Nucleus accumbens (tissue), 56 donors: ENCODE measurements around the gene SEPHS1.

Experiments used
- DNase-seq, 56 donors: peaks; one replicate each; lab custom pipeline; 2025; lab: John Stamatoyannopoulos, UW

Gene SEPHS1

GRCh38 chr10:13365831-13366230 lies 17.7 kb upstream of the SEPHS1 start:
- no peak for DNase-seq

DNA sequence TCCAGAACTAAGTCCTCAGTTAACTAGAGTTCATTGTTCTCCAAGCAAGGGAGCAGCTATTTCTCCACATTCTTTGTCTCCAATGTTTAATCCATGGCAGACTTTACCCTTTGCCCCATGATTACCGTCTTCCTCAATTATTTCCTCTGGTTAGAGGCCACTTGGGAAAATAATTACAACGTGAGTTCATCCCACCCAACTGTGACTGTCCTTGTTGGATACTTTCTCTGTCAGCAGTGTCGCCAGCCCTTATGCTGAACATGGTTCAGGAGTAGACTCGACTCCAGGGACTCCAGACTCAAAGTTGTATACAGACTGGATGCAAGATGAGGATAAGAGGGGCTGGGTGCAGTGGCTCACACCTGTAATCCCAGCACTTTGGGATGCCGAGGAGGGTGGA lies 17.1 kb upstream of the SEPHS1 start:
- no peak for DNase-seq

DNA sequence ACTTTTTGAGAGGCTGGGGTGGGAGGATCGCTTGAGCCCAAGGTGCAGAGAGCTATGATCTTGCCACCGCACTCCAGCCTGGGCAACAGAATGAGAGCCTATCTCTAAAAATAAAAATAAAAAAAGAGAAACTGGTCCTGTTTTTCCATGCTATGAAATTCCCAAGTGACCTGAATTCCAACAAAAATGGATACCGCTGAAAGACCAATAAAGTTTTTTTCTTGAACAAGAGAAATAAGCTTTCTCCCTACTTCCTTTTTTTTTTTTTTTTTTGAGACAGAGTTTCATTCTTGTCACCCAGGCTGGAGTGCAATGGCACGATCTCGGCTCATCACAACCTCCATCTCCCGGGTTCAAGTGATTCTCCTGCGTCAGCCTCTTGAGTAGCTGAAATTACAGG lies 12.5 kb upstream of the SEPHS1 start:
- no peak for DNase-seq

GRCh38 chr10:13356392-13356791 lies 8.3 kb upstream of the SEPHS1 start:
- DNase-seq, result no peak

DNA sequence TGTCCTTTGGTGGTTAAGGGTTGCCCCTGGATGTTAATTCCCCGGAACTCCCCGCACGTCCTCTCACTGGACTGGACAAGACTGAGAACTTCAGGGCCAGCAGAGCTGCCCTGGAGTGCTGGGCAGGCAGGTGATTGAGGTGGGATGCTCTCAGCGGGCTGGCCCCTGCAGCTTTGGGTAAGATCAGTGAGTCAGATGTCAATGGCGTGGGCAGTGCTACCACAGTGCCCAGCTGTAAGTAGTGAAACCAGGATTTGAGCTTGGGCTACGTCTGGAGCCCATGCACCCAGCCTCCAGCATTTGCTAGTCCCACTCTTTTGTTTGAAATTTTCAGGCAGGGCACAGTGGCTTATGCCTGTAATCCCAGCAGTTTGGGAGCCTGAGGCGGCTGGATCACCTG lies 6.7 kb upstream of the SEPHS1 start:
- DNase-seq, result no peak

DNA sequence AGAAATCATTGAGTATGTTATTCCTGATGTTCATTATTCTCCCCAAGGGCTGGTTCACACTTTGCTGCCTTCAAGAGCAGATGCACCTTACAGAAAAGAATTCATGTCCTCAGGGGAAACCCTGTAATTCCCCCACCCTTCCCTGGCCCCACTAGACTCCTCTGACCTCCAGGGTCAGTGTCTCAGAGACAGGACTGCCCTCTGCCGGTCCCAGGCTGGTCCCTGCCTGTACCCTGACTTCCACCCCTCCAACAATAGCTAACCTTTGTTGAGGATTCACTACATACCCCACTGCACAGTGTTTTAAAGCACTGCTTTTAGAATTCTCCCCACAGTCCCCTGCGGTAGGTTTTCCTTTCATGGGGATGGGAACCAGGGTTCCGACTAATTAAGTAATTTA lies 4.4 kb upstream of the SEPHS1 start:
- DNase-seq, result peak in 1 of 56 donors; percentile 11

GRCh38 chr10:13351340-13351915 lies 3.3 kb upstream of the SEPHS1 start:
- no peak for DNase-seq

- peak in 5 of 56 donors; percentile 3 to 18 (median 14) for DNase-seq
These were observed 1.6 kb upstream of the SEPHS1 start for GRCh38 chr10:13349463-13350274.

DNA sequence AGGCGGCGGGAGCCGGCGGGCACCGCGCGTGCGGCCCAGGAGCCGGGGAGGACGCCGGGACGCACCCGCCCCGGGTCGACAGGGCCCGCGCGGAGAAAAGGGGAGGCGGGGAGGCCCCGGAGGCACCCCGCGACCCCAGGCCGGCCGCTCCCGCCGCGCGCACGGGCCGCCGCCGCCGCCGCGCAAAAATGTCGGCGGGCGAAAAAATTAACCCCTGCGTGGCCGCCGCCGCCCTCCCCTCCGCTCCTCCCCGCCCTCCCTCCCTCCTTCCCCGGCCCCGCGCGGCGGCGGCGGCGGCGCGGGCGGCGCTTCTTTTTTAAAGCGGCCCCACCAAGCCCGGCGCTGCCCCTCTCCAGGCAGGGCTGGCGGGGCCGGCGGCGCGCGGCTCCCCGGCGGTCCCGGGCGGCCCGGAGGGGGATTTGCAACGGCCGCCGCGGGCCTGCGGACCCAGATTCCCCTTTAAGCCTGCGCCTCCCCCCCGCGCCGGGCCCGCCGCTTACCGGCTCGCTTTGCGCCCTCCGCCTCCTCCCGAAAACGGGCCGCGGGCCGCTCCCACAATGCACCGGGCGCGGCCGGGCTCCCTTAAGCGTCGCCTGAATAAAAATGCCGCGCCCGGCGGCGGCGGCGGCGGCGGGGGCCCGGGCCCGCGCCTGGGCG lies 465 bp downstream of the SEPHS1 start:
- peak in 54 of 56 donors; percentile 19 to 91 (median 66) for DNase-seq

GRCh38 chr10:13347043-13347499 lies 1.0 kb downstream of the SEPHS1 start:
- DNase-seq, result peak in 15 of 56 donors; percentile 13 to 63 (median 47)

DNA sequence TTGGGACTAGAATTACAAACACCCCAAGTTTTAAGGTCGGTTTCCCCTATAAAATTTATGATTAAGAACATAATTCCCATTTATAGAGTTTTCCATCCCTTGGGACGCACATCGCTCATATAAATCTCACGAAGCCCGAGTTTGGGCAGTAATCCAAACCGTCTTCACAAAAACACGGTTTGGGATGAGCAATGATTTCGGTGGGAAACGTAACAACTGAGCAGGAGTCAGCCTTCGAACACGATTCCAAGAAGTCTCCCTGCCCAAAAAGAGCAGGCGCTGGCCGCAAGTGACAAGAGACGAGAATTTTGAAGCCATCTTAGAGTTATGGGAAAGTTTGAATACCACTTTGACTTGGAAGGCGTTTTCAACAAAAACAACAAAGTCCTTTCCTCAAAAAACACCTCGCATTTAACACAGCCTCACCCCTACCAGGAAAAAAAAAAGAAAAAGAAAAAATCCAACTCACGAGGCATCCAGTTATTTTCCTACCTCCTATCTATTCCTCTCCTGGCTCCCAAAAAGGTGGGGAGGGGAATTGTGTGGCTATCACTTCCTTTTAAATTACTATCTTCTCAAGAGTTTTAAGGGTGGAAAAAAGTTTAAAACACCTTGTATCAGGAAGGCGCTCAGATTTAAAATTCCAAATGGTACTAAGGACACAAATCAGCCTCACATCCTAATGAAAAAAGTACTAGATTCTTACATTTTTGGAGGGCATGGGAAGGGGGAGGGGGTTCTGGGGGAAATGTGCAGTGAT lies 1.6 kb downstream of the SEPHS1 start:
- DNase-seq, result peak in 3 of 56 donors; percentile 3 to 31 (median 30)

- no peak for DNase-seq
These were observed 7.3 kb downstream of the SEPHS1 start for GRCh38 chr10:13340626-13341376.

DNA sequence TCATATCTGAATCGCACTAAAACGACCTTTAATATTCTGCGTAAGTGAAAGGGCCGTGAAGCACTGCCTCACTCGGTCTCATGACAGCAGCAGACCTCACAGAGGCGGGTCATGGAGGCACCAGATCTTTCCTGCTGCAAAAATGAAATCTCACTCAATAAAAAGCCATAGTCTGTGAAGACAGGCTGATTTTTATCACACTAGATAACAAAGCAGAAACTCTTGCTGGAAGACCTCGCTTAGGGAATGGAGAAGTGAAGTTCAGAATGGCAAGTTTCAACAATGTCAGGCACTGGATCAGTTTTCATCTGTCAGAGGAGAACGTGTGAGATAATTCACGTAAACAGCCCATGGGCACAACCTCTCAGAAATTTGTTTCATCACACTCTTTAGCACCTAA lies 8.0 kb downstream of the SEPHS1 start:
- no peak for DNase-seq

DNA sequence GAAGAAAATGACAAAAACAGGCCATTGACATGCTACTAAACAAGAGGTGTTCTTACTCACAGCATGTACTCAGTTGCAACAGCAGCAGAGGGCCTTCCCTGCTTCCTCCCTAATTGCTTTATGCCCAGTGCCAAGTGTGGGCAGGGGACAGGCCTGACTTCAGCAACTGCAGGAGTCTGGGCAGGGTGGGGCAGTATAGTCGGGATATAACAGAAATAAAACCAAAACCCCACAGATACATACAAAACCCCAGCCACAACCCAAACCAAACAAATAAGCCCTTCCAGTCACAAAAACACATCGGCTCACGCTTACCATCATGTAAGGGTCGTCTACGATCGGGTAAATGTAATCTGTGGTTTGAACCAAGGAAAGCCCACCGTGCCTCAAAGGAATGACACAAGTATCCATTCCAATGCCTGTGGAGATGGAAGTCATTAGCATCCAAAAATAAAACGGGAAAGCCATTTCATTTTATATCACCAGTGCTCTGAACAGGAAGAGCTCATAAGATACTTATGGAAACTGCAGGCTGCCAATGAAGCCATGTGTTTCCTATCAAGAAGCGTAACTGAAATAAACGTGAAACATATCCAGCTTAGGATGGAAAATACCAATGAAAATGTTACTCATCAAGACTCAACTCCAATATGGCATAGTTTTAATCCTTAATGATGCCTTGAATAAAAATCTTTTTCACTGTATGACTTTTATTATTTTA lies 9.5 kb downstream of the SEPHS1 start:
- DNase-seq, result no peak

DNA sequence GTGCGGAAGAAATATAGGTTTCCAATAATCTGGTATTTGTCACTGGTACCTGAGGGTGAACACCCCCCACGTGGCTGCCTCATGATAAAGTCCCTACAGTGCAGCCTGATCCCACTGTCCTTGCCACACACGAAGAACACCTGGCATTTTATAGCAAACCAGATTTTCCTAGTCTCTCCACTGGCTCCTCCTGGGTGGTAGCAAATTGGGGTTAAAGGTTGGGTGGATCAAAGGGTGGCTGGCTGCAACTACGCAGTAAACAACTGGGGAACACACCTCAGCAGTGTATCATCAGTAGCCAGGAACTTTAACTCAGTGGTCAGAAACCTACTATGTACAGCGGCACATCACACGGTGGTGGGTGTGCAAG lies 10.3 kb downstream of the SEPHS1 start:
- no peak for DNase-seq

GRCh38 chr10:13337128-13337826 lies 10.8 kb downstream of the SEPHS1 start:
- DNase-seq, result no peak

- DNase-seq, result no peak
These were observed 12.2 kb downstream of the SEPHS1 start for GRCh38 chr10:13335881-13336280.

DNA sequence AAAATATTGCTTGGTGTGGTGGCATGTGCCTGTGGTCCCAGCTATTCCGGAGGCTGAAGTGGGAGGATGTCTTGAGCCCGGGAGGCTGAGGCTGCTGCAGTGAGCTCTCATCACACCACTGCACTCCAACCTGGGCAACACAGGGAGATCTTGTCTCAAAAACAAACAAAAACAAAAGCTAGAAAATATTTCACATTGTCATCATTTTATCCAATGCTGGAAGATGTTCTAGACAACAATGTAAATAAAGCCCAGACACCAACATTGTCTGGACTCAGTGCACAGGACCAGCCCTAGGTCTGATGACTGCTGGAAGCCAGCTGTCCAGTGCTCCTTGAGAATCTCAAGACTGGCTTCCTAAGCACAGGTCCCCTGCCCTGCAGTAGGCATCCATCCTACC lies 13.5 kb downstream of the SEPHS1 start:
- DNase-seq, result no peak

GRCh38 chr10:13331646-13332045 lies 16.4 kb downstream of the SEPHS1 start:
- no peak for DNase-seq
